ENCODE results near the gene GANAB. TPM values are rescaled to one million over a fixed set of nuclear protein-coding genes. Genes with fewer than 3 reads are reported as not detected.

The GANAB gene
- total RNA-seq, 1 donor from 2014 or later, result 323 TPM

- Histone ChIP-seq H3K4me2 (ENCODE audit: low read length) (peak overlapping the region; percentile 89), H3K9ac (ENCODE audit: low read length) (peak overlapping the region; percentile 98), H3K36me3 (ENCODE audit: insufficient read depth, low read length) (peaks cover 35% of the 10 kb centered on the region), H3K9me3 (ENCODE audit: insufficient read depth, low read depth, low read length) (no peaks in the 10 kb centered on the region), H2AFZ (ENCODE audit: low read depth, low read length) (no peak overlapping the region), H3K27me3 (ENCODE audit: insufficient read depth, low read length) (no peaks in the 10 kb centered on the region), H3K4me3 (ENCODE audit: insufficient read depth, low read depth, low read length) (peak overlapping the region; percentile 94), H4K20me1 (ENCODE audit: insufficient read depth, low read length) (peaks cover 64% of the 10 kb centered on the region), H3K79me2 (ENCODE audit: insufficient read depth, low read length) (peaks cover 63% of the 10 kb centered on the region), H3K27ac (ENCODE audit: low read depth, low read length) (no peak overlapping the region), H3K4me1 (ENCODE audit: insufficient read depth, low read length) (peaks cover 26% of the 10 kb centered on the region)
- Mint-ChIP-seq H3K4me1 (ENCODE audit: low read depth, unreplicated experiment) (peaks cover 20% of the 10 kb centered on the region), H3K36me3 (ENCODE audit: low read depth, unreplicated experiment) (peaks cover 56% of the 10 kb centered on the region), H3K27me3 (ENCODE audit: low read depth, unreplicated experiment) (peaks cover 6% of the 10 kb centered on the region), H3K27ac (ENCODE audit: unreplicated experiment) (peak overlapping the region; percentile 75), H3K9me3 (ENCODE audit: unreplicated experiment) (no peaks in the 10 kb centered on the region), H3K4me3 (ENCODE audit: unreplicated experiment) (peak overlapping the region; percentile 99)
- DNase-seq (ENCODE audit: low read depth) (peak; percentile 97), FAIRE-seq (peak; percentile 43)
- TF ChIP-seq, protein P1, sequence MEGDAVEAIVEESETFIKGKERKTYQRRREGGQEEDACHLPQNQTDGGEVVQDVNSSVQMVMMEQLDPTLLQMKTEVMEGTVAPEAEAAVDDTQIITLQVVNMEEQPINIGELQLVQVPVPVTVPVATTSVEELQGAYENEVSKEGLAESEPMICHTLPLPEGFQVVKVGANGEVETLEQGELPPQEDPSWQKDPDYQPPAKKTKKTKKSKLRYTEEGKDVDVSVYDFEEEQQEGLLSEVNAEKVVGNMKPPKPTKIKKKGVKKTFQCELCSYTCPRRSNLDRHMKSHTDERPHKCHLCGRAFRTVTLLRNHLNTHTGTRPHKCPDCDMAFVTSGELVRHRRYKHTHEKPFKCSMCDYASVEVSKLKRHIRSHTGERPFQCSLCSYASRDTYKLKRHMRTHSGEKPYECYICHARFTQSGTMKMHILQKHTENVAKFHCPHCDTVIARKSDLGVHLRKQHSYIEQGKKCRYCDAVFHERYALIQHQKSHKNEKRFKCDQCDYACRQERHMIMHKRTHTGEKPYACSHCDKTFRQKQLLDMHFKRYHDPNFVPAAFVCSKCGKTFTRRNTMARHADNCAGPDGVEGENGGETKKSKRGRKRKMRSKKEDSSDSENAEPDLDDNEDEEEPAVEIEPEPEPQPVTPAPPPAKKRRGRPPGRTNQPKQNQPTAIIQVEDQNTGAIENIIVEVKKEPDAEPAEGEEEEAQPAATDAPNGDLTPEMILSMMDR (IDR thresholded peaks at IDR 0.05; ENCODE audit: insufficient read depth, low read depth, low read length), result no peak
- TF ChIP-seq EZH2 (IDR thresholded peaks at IDR 0.05; ENCODE audit: insufficient read depth, low read length), result no peak
Observed at GRCh38 chr11:62599069-62599696, 47.2 kb downstream of the GANAB start.

GRCh38 chr11:62595124-62595523 lies 51.3 kb downstream of the GANAB start:
- Histone ChIP-seq H3K9ac (ENCODE audit: low read length) (no peak overlapping the region), H3K79me2 (ENCODE audit: insufficient read depth, low read length) (peaks cover 59% of the 10 kb centered on the region), H3K4me2 (ENCODE audit: low read length) (no peak overlapping the region), H3K36me3 (ENCODE audit: insufficient read depth, low read length) (peaks cover 45% of the 10 kb centered on the region), H3K4me3 (ENCODE audit: insufficient read depth, low read depth, low read length) (no peak overlapping the region), H2AFZ (ENCODE audit: low read depth, low read length) (no peak overlapping the region), H3K27ac (ENCODE audit: low read depth, low read length) (no peak overlapping the region), H3K9me3 (ENCODE audit: insufficient read depth, low read depth, low read length) (no peaks in the 10 kb centered on the region), H3K27me3 (ENCODE audit: insufficient read depth, low read length) (no peaks in the 10 kb centered on the region), H4K20me1 (ENCODE audit: insufficient read depth, low read length) (peaks cover 65% of the 10 kb centered on the region), H3K4me1 (ENCODE audit: insufficient read depth, low read length) (peaks cover 25% of the 10 kb centered on the region)
- Mint-ChIP-seq H3K27me3 (ENCODE audit: low read depth, unreplicated experiment) (no peaks in the 10 kb centered on the region), H3K9me3 (ENCODE audit: unreplicated experiment) (no peaks in the 10 kb centered on the region), H3K27ac (ENCODE audit: unreplicated experiment) (peak overlapping the region; percentile 55), H3K36me3 (ENCODE audit: low read depth, unreplicated experiment) (peaks cover 45% of the 10 kb centered on the region), H3K4me1 (ENCODE audit: low read depth, unreplicated experiment) (peaks cover 23% of the 10 kb centered on the region), H3K4me3 (ENCODE audit: unreplicated experiment) (no peak overlapping the region)
- no peak for DNase-seq (ENCODE audit: low read depth)
- no peak for FAIRE-seq
- TF ChIP-seq, protein P1 (IDR thresholded peaks at IDR 0.05; ENCODE audit: insufficient read depth, low read depth, low read length), result no peak
- no peak for TF ChIP-seq EZH2 (IDR thresholded peaks at IDR 0.05; ENCODE audit: insufficient read depth, low read length)

GRCh38 chr11:62593434-62594044 lies 52.9 kb downstream of the GANAB start:
- Mint-ChIP-seq H3K36me3 (ENCODE audit: low read depth, unreplicated experiment) (peaks cover 39% of the 10 kb centered on the region), H3K27ac (ENCODE audit: unreplicated experiment) (no peak overlapping the region), H3K27me3 (ENCODE audit: low read depth, unreplicated experiment) (no peaks in the 10 kb centered on the region), H3K4me1 (ENCODE audit: low read depth, unreplicated experiment) (peaks cover 12% of the 10 kb centered on the region), H3K9me3 (ENCODE audit: unreplicated experiment) (no peaks in the 10 kb centered on the region), H3K4me3 (ENCODE audit: unreplicated experiment) (no peak overlapping the region)
- H3K4me1 ChIP-seq (ENCODE audit: insufficient read depth, low read length), result peaks cover 10% of the 10 kb centered on the region
- H4K20me1 ChIP-seq (ENCODE audit: insufficient read depth, low read length), result peaks cover 52% of the 10 kb centered on the region
- no peak overlapping the region for H3K27ac ChIP-seq (ENCODE audit: low read depth, low read length)
- DNase-seq (ENCODE audit: low read depth) (peak; percentile 53), FAIRE-seq (no peak)
- no peaks in the 10 kb centered on the region for H3K9me3 ChIP-seq (ENCODE audit: insufficient read depth, low read depth, low read length)
- no peak overlapping the region for H3K9ac ChIP-seq (ENCODE audit: low read length)
- no peaks in the 10 kb centered on the region for H3K27me3 ChIP-seq (ENCODE audit: insufficient read depth, low read length)
- peaks cover 41% of the 10 kb centered on the region for H3K36me3 ChIP-seq (ENCODE audit: insufficient read depth, low read length)
- H3K4me2 ChIP-seq (ENCODE audit: low read length), result no peak overlapping the region
- TF ChIP-seq EZH2 (IDR thresholded peaks at IDR 0.05; ENCODE audit: insufficient read depth, low read length), result no peak
- TF ChIP-seq, protein P1 (IDR thresholded peaks at IDR 0.05; ENCODE audit: insufficient read depth, low read depth, low read length), result peak; percentile 51
- no peak overlapping the region for H2AFZ ChIP-seq (ENCODE audit: low read depth, low read length)
- H3K4me3 ChIP-seq (ENCODE audit: insufficient read depth, low read depth, low read length), result no peak overlapping the region
- peaks cover 50% of the 10 kb centered on the region for H3K79me2 ChIP-seq (ENCODE audit: insufficient read depth, low read length)
